GM19452 (cell line): Measurements from ENCODE around the gene WNT5A.

Source experiments
- ATAC-seq: cut with Tn5 transposase; IDR thresholded peaks from one replicate; pipeline ENCODE4 v1.9.1; 2021; ENCODE audit not compliant: unreplicated experiment

Gene WNT5A

DNA sequence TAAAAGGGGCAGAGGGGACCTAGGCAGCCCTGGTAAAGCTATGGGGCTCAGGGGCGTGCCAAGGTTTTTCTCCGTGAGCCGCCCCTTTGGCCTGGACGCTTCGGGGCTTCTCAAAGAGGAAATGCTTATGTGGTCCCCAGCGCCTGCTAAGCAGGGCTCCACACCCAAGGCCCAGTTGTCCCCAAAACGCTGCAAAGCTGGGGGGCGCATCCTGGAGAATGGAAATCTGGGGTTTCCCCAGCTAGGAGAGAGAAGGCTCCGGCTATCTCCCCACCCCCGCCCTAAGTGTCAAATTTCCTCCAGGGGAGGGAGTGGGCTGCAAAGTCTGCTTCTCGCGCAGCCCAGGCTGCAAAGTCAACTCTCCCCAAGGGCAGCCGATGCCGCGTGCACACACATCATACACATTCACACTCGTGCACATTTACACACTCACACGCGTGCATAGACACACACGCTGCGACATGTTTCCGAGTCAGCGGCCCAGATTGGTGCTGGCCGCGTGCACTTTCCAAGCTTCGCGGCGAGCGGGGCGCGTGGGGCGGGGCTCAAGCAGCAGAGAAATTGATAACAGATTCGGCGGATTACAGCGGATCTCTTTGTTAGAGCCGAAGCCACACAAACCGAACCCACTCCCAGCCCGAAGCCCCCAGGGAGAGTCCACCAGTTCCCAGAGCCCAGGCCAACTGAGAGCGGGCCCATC is 4.5 kb downstream of the WNT5A start:
- ATAC-seq = no peak

DNA sequence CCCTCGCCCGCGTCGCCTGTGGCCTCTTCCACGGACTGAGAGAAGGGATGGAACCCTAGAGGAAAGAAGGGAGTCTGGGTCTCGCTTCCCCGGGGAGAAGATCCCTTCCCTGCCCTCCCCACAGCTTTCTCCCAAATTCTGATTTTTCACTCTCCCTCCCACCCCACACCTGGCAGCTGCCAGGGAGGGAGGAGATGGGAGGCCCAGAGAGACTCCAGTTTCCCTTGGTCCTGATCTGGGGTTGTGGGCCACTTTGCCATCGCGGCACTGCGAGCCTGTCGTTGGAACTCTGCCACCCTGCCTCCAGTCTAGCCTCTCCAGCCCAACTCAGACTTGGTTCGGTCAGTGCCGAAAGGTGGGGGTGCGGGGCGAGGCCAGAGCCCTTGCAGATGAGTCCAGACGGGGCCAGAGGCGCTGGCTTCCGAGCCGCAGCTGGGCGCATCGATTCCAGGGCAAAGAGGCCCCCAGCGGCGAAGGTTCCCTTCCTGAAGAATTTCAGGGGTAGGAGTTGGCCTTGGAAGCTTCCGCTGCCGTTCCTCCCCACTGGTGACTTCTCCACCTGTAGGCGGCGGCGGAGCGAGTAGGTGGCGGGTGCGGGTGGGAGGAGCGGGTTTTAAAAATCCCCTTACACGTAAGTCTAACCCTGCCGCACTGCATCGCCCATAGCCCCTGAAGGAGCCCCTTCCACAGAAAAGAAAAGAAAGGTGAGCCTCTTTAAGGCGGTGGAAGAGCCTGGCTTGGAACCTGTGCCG is 5.2 kb downstream of the WNT5A start:
- ATAC-seq = no peak

DNA sequence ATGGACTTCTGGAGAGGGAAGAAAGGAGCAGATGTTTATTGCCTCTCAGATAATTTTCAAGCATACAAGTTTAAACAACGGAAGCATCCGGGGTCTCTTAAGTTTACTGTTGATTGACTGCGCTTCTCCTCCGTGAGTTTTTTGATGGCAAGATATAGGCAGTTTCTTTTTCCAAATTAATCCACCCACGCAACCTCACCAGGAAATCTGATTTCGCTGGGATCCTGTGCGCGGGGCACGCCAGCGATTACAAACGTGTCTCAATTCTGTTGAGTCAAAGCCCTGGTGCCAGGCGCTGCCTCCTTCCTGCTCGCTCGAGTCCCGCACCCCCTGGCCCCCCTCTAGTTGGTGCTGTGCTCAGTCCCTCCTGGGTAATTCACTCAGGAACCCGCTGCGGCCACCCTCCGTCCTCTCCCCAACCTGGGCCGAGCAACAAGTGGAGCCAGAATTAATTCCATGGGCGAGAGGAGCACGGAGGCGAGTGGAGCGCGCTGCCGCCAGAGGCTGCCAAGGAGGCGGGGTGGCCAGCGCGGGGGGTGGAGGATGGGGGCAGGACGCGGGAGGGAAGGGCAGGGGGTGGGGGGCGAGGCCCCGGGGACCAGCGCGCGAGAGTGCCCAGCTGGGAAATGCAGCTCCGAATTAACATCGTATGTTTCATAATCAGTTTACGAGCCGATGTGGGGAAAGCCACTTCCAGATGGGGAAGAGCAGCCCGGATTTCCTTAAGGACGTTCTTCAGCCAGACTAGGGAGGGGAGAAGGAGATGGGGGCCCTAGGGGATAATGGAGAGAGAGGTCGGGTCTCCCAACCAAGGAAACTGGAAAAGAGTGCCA is 6.0 kb downstream of the WNT5A start:
- ATAC-seq = no peak

DNA sequence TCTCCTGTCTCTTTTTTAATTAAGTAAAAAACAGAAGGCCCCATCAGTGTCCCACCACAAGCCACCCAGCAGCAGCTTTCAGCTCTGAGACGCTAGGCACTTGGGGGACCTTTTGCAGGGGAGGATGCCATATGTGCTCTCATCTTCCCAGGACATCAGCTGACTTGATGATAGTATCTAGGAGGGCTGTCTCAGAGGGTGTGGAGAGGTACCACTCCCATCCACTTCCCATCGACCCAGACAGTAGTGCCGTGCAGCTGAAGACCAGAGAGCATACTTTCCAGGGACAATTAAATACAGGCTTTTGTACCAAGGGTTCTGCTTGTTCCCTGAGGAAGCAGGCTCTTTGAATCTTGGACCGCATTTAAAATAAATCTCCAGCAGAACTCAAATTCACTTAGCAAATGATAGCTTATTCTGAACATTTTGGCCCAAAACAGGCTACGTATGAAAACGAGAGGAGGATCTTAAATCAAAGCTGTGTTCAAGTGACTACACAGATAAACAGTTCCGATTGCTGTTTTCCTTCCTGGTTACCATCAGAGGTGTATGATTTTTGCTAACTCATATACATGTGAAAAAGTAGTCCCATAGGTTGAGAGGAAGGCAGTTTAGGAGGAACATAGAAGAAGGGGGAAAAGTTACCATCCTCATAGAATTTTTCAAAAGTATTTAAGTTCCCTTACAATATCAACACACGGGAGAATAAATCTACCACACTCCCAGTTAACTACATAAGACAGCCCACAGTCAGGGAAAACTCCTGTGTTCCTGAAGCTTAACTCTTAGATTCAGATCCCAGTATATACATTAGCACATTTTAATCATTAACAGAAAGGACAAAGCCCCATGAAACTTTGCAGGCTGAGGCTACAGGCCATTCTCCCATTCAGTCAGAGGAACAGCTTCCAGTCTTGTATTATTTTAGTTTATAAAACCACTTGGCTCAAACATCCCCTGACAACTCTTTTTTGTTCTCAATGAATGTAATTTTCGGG is 9.5 kb downstream of the WNT5A start:
- ATAC-seq = no peak

DNA sequence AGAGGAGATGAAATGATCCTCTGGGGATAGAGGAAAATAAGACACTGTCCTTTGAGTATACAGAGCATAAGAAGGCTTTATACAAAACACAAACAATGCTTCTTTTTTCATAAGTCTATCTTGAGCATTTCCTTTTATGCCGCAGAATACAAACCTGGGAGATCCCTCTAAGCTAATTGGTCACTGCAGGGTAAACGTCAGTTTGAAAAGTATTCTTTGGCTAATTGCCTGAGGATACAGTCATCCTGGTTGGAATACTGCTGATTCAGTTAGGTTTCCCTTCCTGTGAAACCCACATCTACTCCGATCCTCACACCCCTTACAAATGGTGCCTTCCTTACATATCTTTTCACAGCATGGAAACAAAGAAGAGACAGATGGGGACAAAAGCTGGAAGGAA is 10.6 kb downstream of the WNT5A start:
- no peak for ATAC-seq

DNA sequence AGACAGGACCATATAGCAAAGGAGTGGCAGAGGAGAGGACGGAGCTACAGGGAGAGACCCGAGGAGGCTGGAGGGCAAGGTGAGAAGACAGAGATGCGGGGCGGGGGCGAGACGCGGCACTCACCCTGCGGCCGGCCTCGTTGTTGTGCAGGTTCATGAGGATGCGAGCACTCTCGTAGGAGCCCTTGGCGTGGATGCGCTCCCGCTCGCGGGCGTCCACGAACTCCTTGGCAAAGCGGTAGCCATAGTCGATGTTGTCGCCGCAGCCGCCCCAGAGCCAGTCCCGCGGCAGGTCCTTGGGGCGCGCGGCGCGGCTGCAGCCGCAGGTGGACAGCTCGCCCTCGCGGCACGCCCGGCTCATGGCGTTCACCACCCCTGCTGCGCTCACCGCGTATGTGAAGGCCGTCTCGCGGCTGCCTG is 12.9 kb downstream of the WNT5A start:
- no peak for ATAC-seq

DNA sequence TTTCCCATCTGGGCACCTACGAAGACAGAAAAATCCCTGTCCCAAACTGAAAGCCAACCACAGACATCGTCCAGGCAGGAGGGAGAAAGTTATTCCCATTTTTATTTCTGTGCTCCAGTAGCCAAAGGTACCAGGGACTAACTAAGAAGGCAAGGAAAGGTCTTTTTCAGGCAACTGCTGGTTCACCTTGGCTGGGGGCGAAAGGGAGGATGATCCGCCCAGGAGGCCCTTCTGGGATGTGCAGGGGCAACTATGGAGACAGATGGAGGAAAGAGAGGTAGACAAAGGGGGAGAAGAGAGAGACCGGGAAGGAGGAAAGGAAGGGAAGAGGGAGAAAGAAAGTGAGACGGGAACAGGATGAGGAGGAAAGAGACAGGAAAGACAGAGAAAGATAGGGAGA is 13.3 kb downstream of the WNT5A start:
- no peak for ATAC-seq

DNA sequence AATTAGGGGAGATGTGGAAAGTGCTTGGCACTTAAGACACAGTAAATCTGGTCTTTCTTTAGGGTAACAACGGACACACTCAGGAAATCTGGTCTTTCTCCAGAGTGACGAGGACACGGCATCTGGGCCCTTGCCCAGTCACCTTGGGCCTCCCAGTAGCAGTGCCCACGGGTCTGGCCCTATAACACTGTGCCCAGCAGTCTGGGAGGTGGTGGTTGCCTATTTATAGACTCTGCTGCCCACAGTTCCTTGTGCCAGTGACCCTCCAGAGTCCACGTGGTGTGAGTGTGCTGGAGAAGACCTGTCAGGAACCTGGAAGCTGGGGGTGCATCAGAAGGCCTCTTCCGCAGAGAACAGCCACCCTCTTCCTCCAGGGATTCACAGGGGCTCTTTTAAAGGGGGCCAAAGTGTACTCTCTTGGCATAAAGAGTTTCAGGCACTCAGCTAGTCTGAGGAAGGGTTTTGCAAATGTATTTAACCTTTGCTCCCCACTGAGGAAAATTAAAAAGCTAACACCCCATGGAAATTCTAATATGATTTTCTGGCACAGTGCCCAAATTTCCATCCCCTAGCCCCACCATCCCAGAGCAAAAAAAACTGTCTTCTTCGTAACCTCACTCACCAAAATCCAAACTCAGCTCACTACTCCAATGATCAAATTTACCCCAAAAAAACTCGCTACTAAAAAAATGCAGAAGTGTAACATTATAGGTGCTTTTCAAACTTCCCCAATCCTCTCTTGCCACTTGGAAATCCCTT is 15.4 kb downstream of the WNT5A start:
- no peak for ATAC-seq

DNA sequence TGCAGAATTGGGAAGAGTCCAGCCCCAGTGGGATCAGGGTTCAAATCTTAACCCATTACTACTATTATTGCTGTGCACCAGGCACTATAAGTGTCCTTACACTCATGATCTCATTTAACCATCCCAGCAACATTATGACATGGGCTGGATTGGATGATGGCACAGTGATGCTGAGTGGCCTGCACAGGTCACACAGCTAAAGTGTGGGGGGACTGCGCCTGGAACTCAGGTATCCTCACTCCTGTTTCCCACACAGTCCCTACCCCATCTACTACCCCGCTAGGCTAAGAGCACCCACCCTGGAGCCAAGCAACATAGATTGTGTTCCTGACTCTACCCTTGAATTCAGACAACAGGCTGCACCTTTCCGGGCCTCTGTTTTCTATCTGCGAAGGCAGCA is 16.0 kb downstream of the WNT5A start:
- no peak for ATAC-seq

DNA sequence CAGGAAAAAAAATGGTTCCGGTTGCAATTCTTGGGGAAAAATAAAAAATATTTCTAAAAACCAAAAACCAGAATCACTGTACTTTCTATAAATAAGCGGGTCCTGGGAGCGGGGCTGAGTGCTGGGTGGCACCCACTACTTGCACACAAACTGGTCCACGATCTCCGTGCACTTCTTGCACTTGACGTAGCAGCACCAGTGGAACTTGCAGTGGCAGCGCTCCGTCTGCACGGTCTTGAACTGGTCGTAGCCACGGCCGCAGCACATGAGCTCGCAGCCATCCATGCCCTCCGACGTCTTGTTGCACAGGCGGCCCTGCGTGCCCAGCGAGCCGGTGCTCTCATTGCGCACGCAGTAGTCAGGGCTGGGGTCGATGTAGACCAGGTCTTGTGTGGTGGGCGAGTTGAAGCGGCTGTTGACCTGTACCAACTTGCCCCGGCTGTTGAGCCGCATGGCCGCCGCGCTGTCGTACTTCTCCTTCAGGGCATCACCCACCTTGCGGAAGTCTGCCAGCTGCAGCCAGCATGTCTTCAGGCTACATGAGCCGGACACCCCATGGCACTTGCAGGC is 17.1 kb downstream of the WNT5A start:
- ATAC-seq = no peak

DNA sequence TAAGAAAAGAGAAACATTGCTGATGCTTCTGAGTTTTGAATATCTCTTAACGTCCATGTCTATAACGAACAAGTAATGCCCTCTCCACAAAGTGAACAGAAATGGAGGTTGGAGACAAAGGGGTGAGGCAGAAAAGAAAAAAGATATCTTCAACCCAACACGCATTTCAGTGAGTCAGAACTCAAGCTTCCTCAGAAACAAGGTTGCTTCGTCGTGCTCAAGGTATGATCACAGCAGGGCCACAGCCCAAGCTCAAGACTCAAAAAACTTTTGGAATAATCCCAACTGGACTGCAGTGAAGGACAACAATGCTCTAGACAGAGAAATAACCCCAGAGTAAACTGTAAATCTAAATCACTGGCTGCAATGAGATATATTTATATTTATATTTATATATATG is 18.9 kb downstream of the WNT5A start:
- no peak for ATAC-seq

DNA sequence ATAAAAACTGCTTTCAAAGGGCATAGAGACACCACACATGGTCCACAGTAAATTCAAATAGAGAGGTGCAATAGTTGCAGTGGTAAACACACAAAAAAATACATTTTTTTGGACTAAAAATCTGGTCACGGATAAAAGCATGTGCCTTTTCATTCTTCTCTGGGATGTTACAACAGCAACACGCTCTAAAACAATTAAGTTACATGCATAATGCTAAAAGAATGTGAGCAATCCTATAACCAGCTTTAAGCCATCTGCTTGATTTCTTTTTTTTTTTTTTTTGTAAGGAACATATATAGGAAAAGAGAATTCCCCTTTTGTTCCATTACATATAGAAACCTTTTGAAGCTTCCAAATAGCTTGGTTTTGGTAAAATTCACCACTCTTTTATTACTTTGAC is 20.0 kb downstream of the WNT5A start:
- ATAC-seq = no peak

DNA sequence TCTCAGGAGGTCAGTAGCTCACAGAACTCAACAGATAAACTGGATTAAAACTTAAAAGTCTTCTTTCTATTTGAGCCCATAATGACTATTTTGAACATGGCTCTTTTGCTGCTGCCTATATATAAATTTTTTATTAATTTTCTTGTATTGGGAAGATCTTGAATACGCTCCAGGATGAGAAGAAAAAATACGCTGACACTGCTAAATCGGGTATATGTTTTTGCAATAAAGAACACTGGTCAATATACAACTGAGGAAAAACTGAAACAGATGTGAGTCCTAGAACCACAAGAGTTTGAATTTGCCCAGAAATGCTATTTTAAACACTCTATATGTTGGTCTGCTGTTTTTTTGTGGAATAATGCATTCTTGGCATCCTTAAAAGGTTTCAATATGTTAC is 20.6 kb downstream of the WNT5A start:
- ATAC-seq = no peak

DNA sequence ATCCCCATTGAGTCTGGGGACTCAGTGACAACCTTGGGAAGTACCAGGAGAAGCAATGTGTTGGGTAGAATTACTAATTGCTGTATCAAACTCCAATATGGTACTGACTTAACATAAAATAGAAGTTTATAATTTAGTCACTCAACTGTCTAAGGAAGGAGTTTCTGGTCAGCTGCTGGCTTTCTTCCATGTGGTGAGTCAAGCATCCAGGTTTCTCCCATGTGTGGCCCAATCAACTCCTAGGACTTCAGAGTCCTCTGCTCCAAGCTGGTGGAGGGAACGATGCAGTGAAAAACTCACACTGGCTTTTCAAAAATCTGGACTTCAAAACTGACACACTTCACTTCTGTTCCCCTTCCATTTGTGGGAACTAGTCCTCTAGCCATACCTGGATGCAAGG is 25.2 kb downstream of the WNT5A start:
- no peak for ATAC-seq

DNA sequence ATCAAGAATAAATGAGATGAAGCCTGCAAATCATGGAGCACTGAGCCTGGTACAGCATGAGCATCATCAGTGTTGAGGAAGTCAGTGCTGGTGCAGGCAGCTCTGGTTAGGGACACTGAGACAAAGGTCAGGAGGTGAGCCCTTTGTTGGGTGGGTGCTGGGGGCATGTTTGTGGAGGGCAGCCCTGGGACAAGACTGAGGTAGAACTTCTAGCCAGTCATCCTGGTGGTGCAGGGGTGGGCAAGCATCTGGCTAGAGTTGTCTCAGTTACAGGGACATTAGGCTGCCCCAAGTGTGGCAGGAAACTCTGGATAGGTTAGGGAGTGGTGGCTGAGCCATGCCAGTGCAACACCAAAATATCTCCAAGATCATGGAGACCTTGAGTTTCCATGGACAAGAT is 27.3 kb downstream of the WNT5A start:
- ATAC-seq = no peak

DNA sequence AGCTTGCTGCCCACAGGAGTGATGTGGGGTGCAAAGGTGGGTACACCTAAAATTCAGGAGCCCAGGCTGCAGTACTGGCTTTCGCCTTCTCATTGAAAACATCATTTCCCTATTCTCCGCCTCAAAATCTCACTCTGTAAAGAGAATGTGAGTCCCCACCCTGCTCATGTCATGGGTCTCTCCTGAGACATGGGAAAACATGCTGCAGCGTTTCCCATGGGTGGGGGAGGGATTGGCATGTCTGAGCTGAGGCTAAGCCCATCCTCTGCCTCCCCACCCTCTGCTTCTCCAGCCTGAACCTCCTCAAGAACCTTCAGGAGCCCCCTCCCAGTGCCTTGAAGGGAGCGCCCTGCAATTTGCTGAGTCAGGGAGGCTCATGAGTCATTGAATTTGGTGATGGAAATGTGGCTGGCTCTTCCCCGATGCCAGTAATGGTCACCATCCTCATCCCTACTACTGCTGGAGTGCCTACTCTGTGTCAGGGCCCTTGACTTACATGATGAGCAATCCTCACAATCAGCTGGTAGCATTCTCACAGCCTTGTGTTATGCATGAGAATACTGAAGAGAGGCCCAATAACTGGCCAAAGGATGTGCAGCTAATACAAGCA is 28.8 kb downstream of the WNT5A start:
- no peak for ATAC-seq

DNA sequence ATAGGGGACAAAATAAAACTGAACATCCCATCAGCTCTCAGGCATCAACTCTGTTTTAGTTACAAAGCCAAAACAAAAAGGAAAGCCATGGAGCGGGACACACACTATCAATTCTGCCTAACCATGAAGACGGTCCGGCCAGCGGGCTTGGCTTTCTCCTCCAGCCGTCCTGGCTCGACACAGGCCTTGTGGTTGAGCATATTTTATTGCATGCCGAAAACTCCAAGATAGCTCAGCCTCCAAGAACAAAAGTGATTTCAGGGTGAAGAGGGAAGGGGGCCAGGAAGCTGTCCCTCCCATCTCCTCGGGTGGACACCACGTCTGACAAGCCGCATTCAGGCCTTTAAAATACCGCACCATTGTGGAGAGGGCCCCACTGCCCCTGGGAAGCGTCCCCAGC is 31.2 kb downstream of the WNT5A start:
- no peak for ATAC-seq

DNA sequence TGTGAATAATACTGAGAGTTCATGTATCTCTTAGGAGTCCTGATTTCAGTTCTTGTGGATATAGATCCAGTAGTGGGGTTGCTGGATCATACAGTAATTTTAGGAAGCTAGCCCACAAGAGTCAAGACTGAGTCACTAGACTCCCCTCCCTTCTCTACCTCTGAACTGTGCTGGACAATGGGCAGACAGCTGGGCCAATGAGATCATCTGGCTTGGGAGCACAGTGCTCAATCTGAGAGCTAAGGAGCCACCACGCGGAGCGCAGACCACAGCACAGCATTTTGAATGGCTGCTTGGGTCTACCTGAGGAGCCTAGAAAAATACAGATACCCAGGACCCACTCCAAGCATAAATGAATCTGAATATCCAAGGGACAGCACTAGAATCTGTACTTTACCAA is 32.5 kb downstream of the WNT5A start:
- no peak for ATAC-seq

DNA sequence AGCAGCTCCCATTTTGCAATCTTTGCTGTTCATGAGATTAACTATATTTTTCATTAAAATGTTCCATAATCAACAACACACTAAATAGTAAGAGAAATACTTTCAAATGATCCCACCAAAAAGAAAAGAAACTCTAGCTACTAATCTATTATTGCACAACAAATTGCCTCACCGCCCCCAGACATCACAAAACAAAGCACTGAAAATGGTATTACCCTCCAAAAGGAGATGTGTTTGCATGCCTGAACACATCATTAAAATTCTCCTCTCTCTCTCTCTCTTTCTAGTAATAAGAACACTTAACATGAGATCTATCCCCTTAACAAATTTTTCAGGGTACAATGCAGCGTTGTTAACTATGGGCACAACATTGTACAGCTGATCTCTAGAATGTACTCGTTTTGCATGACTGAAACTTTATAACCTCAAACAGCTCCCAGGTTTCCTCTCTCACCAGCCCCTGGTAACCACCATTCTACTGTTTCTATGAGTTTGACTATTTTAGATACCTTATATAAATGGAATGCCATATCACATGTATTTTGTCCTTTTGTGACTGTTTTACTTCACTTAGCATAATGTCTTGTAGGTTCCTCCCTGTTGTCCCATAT is 33.1 kb downstream of the WNT5A start:
- ATAC-seq = no peak
